Measurements from ENCODE around the gene TSPAN13. TPM values are rescaled to one million over a fixed set of nuclear protein-coding genes. Genes with fewer than 3 reads are reported as not detected.
A peak's percentile ranks its signal among the peaks of the same experiment; 100 is the strongest.

The TSPAN13 gene
- total RNA-seq, 2 donors from 2014 or later: 3.0 to 4.1 TPM

DNA sequence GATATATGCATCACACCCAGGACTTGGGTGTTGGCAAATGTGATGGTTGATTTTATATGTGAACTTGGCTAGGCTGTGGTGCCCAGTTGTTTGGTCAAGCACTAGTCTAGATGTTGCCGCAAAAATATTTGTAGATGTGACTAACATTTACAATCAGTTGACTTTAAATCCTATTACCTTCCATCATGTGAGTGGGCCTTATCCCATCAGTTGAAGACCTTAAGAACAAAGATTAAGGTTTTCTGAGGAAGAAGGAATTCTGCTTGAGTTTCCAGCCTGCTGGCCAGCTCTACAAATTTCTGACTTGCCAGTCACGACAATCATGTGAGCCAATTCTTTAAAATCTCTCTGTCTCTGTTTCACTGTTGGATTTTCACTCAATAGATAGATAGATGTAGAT is 20.3 kb downstream of the TSPAN13 start:
- Mint-ChIP-seq H3K4me1 (ENCODE audit: low read depth in 2 of 2) (no peaks in the 10 kb centered on the region), H3K36me3 (no peaks in the 10 kb centered on the region), H3K27ac (no peak overlapping the region), H3K27me3 (peaks cover 3 to 11% of the 10 kb centered on the region in 2 donors), H3K4me3 (no peak overlapping the region), H3K9me3 (no peaks in the 10 kb centered on the region)
- ATAC-seq (no peak), DNase-seq (ENCODE audit: low spot score) (no peak)

- no peak for ATAC-seq
- DNase-seq (ENCODE audit: low spot score): no peak
- H3K4me3 Mint-ChIP-seq: no peak overlapping the region
These were observed 20.7 kb downstream of the TSPAN13 start for GRCh38 chr7:16774294-16774693.

GRCh38 chr7:16774986-16775385 is 21.4 kb downstream of the TSPAN13 start:
- H3K9me3 Mint-ChIP-seq: no peaks in the 10 kb centered on the region
- no peak for DNase-seq (ENCODE audit: low spot score)
- H3K27ac Mint-ChIP-seq: no peak overlapping the region
- no peak overlapping the region for H3K4me3 Mint-ChIP-seq
- H3K36me3 Mint-ChIP-seq: no peaks in the 10 kb centered on the region
- ATAC-seq: no peak
- no peaks in the 10 kb centered on the region for H3K4me1 Mint-ChIP-seq (ENCODE audit: low read depth in 2 of 2)
- peaks cover 3 to 11% of the 10 kb centered on the region in 2 donors for H3K27me3 Mint-ChIP-seq

More at GRCh38 chr7:16774294-16774693, 20.7 kb downstream of the TSPAN13 start:
- Mint-ChIP-seq H3K27ac (no peak overlapping the region), H3K4me1 (ENCODE audit: low read depth in 2 of 2) (no peaks in the 10 kb centered on the region), H3K36me3 (no peaks in the 10 kb centered on the region), H3K27me3 (peaks cover 3 to 11% of the 10 kb centered on the region in 2 donors), H3K9me3 (no peaks in the 10 kb centered on the region)

DNA sequence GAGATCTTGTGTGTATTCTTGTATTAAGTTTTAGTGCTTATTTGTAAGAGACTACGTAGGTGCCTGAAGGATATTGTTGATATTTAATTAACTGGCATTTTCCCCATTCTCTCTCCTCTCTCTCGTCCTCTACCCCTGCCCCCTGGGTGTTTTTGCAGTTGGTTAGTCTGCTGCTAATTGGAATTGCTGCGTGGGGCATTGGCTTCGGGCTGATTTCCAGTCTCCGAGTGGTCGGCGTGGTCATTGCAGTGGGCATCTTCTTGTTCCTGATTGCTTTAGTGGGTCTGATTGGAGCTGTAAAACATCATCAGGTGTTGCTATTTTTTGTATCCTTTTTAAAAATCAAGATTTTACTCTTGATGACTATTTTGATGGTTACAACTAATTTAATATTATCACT is 22.5 kb downstream of the TSPAN13 start:
- no peak overlapping the region for H3K4me3 Mint-ChIP-seq
- no peaks in the 10 kb centered on the region for H3K4me1 Mint-ChIP-seq (ENCODE audit: low read depth in 2 of 2)
- no peaks in the 10 kb centered on the region for H3K36me3 Mint-ChIP-seq
- peaks cover 0 to 3% of the 10 kb centered on the region in 2 donors for H3K27me3 Mint-ChIP-seq
- no peak for ATAC-seq
- H3K27ac Mint-ChIP-seq: no peak overlapping the region
- DNase-seq (ENCODE audit: low spot score): no peak
- no peaks in the 10 kb centered on the region for H3K9me3 Mint-ChIP-seq

- H3K4me1 Mint-ChIP-seq (ENCODE audit: low read depth in 2 of 2): no peaks in the 10 kb centered on the region
- no peak for DNase-seq (ENCODE audit: low spot score)
- no peak overlapping the region for H3K4me3 Mint-ChIP-seq
- no peaks in the 10 kb centered on the region for H3K36me3 Mint-ChIP-seq
- H3K27ac Mint-ChIP-seq: no peak overlapping the region
- no peaks in the 10 kb centered on the region for H3K9me3 Mint-ChIP-seq
- ATAC-seq: no peak
- no peaks in the 10 kb centered on the region for H3K27me3 Mint-ChIP-seq
These were observed 24.9 kb downstream of the TSPAN13 start for GRCh38 chr7:16778476-16778875.

DNA sequence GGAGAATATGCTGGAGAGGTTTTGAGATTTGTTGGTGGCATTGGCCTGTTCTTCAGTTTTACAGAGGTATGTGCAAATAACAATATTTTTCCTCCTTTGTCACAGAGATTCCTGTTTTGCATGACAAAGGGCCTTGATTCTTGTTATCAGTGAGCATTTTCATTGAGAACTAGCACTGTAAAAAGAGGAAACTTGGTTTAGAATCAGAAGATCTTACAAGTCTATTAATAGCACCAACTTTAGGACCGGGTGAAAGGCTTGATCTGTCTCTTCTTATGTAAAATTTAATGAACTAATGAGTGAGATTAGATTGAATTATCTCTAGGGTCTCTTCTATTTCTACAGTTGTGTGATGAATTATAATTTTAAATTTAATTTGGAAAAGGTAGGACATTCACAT is 25.5 kb downstream of the TSPAN13 start:
- Mint-ChIP-seq H3K27me3 (no peaks in the 10 kb centered on the region), H3K36me3 (no peaks in the 10 kb centered on the region), H3K4me1 (ENCODE audit: low read depth in 2 of 2) (no peaks in the 10 kb centered on the region), H3K4me3 (no peak overlapping the region), H3K9me3 (no peaks in the 10 kb centered on the region), H3K27ac (no peak overlapping the region)
- no peak for ATAC-seq
- DNase-seq (ENCODE audit: low spot score): no peak

DNA sequence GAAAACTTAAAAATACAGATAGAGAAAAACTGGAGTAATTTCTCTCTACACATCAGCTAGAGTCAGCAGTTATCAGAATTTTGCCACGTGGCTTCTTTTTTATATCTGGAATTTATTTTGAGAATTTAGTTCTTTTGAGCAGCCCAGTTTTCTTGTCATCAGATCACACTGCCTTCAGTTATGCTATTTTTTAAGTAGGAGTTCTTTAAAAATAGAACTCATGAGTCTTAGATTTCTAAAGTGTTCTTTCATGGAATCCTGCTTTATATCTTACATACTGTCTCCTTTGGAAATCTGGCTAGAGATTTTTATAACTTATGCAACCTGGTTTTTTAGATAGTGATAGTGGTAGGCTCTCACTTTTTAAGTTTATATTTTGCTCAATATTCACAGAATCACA is 27.0 kb downstream of the TSPAN13 start:
- no peak overlapping the region for H3K27ac Mint-ChIP-seq
- no peaks in the 10 kb centered on the region for H3K4me1 Mint-ChIP-seq (ENCODE audit: low read depth in 2 of 2)
- ATAC-seq: no peak
- no peak overlapping the region for H3K4me3 Mint-ChIP-seq
- H3K9me3 Mint-ChIP-seq: no peaks in the 10 kb centered on the region
- no peaks in the 10 kb centered on the region for H3K27me3 Mint-ChIP-seq
- no peaks in the 10 kb centered on the region for H3K36me3 Mint-ChIP-seq
- DNase-seq (ENCODE audit: low spot score): no peak

- no peak for DNase-seq (ENCODE audit: low spot score)
- Mint-ChIP-seq H3K27me3 (no peaks in the 10 kb centered on the region), H3K36me3 (no peaks in the 10 kb centered on the region), H3K4me3 (no peak overlapping the region), H3K9me3 (no peaks in the 10 kb centered on the region), H3K4me1 (ENCODE audit: low read depth in 2 of 2) (no peaks in the 10 kb centered on the region), H3K27ac (no peak overlapping the region)
- no peak for ATAC-seq
These were observed 31.8 kb downstream of the TSPAN13 start for GRCh38 chr7:16785321-16785720.

DNA sequence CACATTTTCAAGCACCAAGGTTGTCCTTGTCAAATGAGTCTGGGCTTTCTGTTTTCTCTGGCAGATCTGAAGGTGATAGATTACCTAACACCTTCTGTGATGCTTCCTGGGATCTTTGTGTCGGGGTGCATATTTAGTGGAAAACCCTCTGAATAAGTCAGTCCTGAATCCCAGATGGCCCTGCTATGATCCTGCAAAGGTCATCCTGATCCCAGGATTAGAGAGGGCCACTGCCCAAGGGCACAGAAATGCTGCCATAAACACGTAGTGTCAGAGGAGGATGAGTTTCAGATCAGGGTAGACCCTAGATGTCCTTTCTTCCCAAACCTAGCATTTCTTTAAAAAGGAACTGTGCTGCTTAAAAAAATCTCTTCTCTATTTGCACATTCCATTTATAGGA is 32.3 kb downstream of the TSPAN13 start:
- Mint-ChIP-seq H3K4me3 (no peak overlapping the region), H3K27ac (no peak overlapping the region), H3K36me3 (no peaks in the 10 kb centered on the region)

GRCh38 chr7:16786257-16786656 is 32.7 kb downstream of the TSPAN13 start:
- Mint-ChIP-seq H3K9me3 (no peaks in the 10 kb centered on the region), H3K4me1 (ENCODE audit: low read depth in 2 of 2) (no peaks in the 10 kb centered on the region), H3K4me3 (no peak overlapping the region), H3K36me3 (no peaks in the 10 kb centered on the region), H3K27ac (no peak overlapping the region), H3K27me3 (no peaks in the 10 kb centered on the region)
- DNase-seq (ENCODE audit: low spot score) (no peak), ATAC-seq (no peak)

More for the DNA sequence above, 32.3 kb downstream of the TSPAN13 start:
- no peaks in the 10 kb centered on the region for H3K27me3 Mint-ChIP-seq
- H3K4me1 Mint-ChIP-seq (ENCODE audit: low read depth in 2 of 2): no peaks in the 10 kb centered on the region
- DNase-seq (ENCODE audit: low spot score): no peak
- no peak for ATAC-seq
- no peaks in the 10 kb centered on the region for H3K9me3 Mint-ChIP-seq

GRCh38 chr7:16787127-16787526 is 33.6 kb downstream of the TSPAN13 start:
- no peaks in the 10 kb centered on the region for H3K36me3 Mint-ChIP-seq
- H3K9me3 Mint-ChIP-seq: no peaks in the 10 kb centered on the region
- ATAC-seq: no peak
- H3K4me3 Mint-ChIP-seq: no peak overlapping the region
- no peak overlapping the region for H3K27ac Mint-ChIP-seq
- peaks cover 0 to 2% of the 10 kb centered on the region in 2 donors for H3K27me3 Mint-ChIP-seq
- H3K4me1 Mint-ChIP-seq (ENCODE audit: low read depth in 2 of 2): no peaks in the 10 kb centered on the region
- DNase-seq (ENCODE audit: low spot score): no peak

DNA sequence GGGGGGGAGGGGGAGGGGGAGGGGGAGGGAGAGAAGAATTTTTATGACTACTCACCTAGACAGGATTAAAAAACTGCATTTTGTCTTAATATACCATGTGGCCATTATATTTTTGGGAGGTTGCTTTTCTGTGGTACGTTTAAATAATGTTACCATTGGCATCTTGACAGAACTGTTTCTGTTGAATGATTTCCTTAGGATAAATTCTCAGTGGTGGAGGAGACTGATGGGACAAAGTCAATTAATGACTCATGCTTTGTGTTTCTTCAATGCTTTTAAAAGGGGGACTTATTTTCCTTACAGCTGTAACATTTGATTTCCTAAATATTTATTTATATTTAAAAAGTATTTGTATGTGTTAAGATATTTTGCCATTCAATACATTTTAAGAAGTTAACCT is 37.5 kb downstream of the TSPAN13 start:
- peaks cover 7 to 13% of the 10 kb centered on the region in 2 donors for H3K27me3 Mint-ChIP-seq

DNA sequence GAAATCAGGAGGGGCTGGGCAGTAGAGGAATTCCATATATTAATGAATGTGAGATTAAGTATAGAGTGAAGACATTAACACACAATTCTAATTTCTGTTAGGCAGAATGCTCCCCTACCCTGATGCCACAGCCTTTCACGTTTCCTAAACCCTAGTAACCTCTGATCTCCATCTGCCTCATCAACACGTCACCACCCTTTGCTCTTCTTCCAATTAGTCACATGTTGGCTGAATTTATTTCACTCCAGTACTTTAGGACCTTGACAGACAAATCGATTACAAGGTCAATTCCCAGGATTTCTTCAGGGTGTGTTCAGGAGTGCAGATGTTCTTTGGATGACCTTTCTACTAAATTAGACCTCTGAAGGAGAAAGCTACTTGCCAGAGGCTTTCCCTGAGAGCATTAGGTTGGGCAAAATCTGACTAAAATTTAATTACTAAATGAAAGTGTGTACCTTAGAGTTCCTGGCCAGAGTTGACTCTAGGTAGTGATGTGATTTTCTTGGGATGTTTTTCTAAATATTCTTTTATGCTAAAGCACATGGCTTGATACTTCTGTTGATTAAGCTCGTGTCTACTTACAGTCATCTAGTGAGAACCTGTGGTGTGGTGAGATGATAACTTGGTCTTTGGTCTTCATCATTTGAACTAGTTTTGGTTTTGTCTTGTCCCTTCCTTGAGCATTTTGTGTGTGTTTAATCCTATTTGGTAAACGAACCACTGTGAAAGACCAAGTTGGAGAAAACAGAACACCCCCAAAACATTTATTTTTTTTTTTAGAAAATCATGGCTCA is 38.5 kb downstream of the TSPAN13 start:
- Mint-ChIP-seq H3K4me1 (ENCODE audit: low read depth in 2 of 2) (no peaks in the 10 kb centered on the region), H3K9me3 (no peaks in the 10 kb centered on the region), H3K36me3 (no peaks in the 10 kb centered on the region), H3K27me3 (peaks cover 7 to 18% of the 10 kb centered on the region in 2 donors), H3K4me3 (no peak overlapping the region), H3K27ac (no peak overlapping the region)
- DNase-seq (ENCODE audit: low spot score): no peak
- ATAC-seq: peak in 1 of 2 donors; percentile 68

More for the DNA sequence above, 37.5 kb downstream of the TSPAN13 start:
- no peak overlapping the region for H3K4me3 Mint-ChIP-seq
- no peak for ATAC-seq
- no peaks in the 10 kb centered on the region for H3K36me3 Mint-ChIP-seq
- DNase-seq (ENCODE audit: low spot score): no peak
- no peaks in the 10 kb centered on the region for H3K4me1 Mint-ChIP-seq (ENCODE audit: low read depth in 2 of 2)
- H3K27ac Mint-ChIP-seq: no peak overlapping the region
- H3K9me3 Mint-ChIP-seq: no peaks in the 10 kb centered on the region

DNA sequence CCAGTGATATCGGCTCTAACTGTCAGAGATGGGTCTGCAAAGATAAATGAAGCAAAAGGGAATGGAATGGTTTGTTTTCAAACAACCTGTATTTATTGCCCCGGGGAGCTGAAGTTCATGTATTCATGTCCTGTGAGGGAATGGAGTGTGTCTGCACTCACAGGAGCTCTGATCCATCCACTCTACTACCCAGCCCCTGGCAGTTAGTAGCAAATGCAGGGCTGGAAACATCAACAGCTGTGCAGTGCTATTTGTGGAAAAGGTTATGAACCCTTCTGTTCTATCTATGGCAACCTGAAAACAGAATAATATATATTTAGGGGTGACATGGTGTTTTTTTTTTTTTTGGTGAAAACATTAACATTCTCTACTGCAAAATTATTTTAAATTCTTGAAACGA is 41.4 kb downstream of the TSPAN13 start:
- no peaks in the 10 kb centered on the region for H3K36me3 Mint-ChIP-seq
- ATAC-seq (no peak), DNase-seq (ENCODE audit: low spot score) (no peak)
- H3K9me3 Mint-ChIP-seq: no peaks in the 10 kb centered on the region
- peaks cover 7 to 18% of the 10 kb centered on the region in 2 donors for H3K27me3 Mint-ChIP-seq
- no peak overlapping the region for H3K4me3 Mint-ChIP-seq
- no peak overlapping the region for H3K27ac Mint-ChIP-seq
- H3K4me1 Mint-ChIP-seq (ENCODE audit: low read depth in 2 of 2): no peaks in the 10 kb centered on the region

GRCh38 chr7:16795624-16796023 is 42.1 kb downstream of the TSPAN13 start:
- Mint-ChIP-seq H3K9me3 (no peaks in the 10 kb centered on the region), H3K27ac (no peak overlapping the region), H3K27me3 (peaks cover 7 to 18% of the 10 kb centered on the region in 2 donors), H3K4me1 (ENCODE audit: low read depth in 2 of 2) (no peaks in the 10 kb centered on the region), H3K4me3 (no peak overlapping the region), H3K36me3 (no peaks in the 10 kb centered on the region)
- ATAC-seq (no peak), DNase-seq (ENCODE audit: low spot score) (no peak)

All from natural killer cell treated with Interleukin-12 subunit alpha and Interleukin-12 subunit beta and Interleukin-15 and Interleukin-18, amount 100 ng/mL, for 72 hours (primary cell).